ENCODE measurements around the gene INA. TPM values are rescaled to one million over a fixed set of nuclear protein-coding genes. Genes with fewer than 3 reads are reported as not detected.

Gene INA
- total and polyA plus RNA-seq, 2 donors from 2014 or later = 0.16 TPM; not detected in 1

- TF ChIP-seq, protein P1, sequence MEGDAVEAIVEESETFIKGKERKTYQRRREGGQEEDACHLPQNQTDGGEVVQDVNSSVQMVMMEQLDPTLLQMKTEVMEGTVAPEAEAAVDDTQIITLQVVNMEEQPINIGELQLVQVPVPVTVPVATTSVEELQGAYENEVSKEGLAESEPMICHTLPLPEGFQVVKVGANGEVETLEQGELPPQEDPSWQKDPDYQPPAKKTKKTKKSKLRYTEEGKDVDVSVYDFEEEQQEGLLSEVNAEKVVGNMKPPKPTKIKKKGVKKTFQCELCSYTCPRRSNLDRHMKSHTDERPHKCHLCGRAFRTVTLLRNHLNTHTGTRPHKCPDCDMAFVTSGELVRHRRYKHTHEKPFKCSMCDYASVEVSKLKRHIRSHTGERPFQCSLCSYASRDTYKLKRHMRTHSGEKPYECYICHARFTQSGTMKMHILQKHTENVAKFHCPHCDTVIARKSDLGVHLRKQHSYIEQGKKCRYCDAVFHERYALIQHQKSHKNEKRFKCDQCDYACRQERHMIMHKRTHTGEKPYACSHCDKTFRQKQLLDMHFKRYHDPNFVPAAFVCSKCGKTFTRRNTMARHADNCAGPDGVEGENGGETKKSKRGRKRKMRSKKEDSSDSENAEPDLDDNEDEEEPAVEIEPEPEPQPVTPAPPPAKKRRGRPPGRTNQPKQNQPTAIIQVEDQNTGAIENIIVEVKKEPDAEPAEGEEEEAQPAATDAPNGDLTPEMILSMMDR (IDR thresholded peaks at IDR 0.05; ENCODE audit: borderline replicate concordance, extremely low read depth, insufficient read depth) = no peak
- H3K4me1 ChIP-seq (ENCODE audit: control insufficient read depth in 2 of 3, insufficient read depth in 2 of 3, low read depth in 1 of 3, low read length in 3 of 3) = peaks cover 0 to 10% (median 4%) of the 10 kb centered on the region in 3 donors
- no peak for DNase-seq
- FAIRE-seq = no peak
- intact Hi-C loops (cut with DNase I) = no loop called here
- H3K9me3 ChIP-seq (ENCODE audit: control insufficient read depth in 2 of 3, insufficient read depth in 1 of 3, low read length in 3 of 3) = no peaks in the 10 kb centered on the region
- no peaks in the 10 kb centered on the region for H3K36me3 ChIP-seq (ENCODE audit: control insufficient read depth in 2 of 3, insufficient read depth in 3 of 3, low read length in 3 of 3)
- H3K27me3 ChIP-seq (ENCODE audit: control insufficient read depth, insufficient read depth, low read length) = no peaks in the 10 kb centered on the region
- no peak overlapping the region for H3K4me3 ChIP-seq (ENCODE audit: low read length in 3 of 3)
- H3K27ac ChIP-seq (ENCODE audit: low read depth in 2 of 2, low read length in 2 of 2) = no peak overlapping the region
- H3K9ac ChIP-seq (ENCODE audit: low read length in 3 of 3) = no peak overlapping the region
Measured at GRCh38 chr10:103232131-103232673, 44.7 kb upstream of the INA start.

DNA sequence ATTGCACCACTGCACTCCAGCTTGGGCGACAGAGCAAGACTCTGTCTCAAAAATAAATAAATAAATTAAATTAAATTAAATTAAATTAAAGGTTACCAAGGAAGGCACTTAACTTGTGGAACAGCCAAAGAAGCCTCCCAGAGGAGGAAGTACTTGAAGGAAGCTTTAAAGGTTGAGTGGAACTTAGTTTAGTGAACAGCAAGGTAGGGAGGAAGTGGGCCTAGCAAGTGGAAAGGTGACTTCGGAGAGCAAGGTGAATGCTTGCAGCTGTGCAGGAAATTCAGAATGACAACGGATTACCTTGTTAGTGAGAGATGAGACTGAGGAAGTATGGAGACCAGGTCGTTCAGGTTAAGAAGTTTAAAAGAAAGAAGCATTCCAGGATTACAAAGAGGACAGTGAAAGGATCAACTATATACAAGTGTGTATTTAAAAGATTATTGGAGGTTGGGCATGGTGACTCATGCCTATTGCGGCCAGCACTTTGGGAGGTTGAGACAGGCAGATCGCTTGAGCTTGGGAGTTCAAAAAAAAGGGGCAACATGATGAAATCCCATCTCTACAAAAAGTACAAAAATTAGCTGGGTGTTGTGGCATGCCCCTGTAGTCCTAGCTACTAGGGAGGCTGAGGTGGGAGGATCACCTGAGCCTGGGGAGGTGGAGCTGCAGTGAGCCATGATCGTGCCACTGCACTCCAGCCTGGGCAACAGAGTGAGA lies 44.0 kb upstream of the INA start:
- intact Hi-C loops (cut with DNase I) = no loop called here
- H3K9me3 ChIP-seq (ENCODE audit: control insufficient read depth in 2 of 3, insufficient read depth in 1 of 3, low read length in 3 of 3) = no peaks in the 10 kb centered on the region
- TF ChIP-seq, protein P1 (IDR thresholded peaks at IDR 0.05; ENCODE audit: borderline replicate concordance, extremely low read depth, insufficient read depth) = no peak
- no peak overlapping the region for H3K9ac ChIP-seq (ENCODE audit: low read length in 3 of 3)
- DNase-seq = no peak
- no peaks in the 10 kb centered on the region for H3K27me3 ChIP-seq (ENCODE audit: control insufficient read depth, insufficient read depth, low read length)
- no peak for FAIRE-seq
- no peak overlapping the region for H3K27ac ChIP-seq (ENCODE audit: low read depth in 2 of 2, low read length in 2 of 2)
- no peak overlapping the region for H3K4me3 ChIP-seq (ENCODE audit: low read length in 3 of 3)
- no peaks in the 10 kb centered on the region for H3K36me3 ChIP-seq (ENCODE audit: control insufficient read depth in 2 of 3, insufficient read depth in 3 of 3, low read length in 3 of 3)
- H3K4me1 ChIP-seq (ENCODE audit: control insufficient read depth in 2 of 3, insufficient read depth in 2 of 3, low read depth in 1 of 3, low read length in 3 of 3) = peaks cover 0 to 10% (median 4%) of the 10 kb centered on the region in 3 donors

- Histone ChIP-seq H3K27me3 (ENCODE audit: control insufficient read depth, insufficient read depth, low read length) (no peaks in the 10 kb centered on the region), H3K36me3 (ENCODE audit: control insufficient read depth in 2 of 3, insufficient read depth in 3 of 3, low read length in 3 of 3) (no peaks in the 10 kb centered on the region), H3K4me3 (ENCODE audit: low read length in 3 of 3) (no peak overlapping the region), H3K4me1 (ENCODE audit: control insufficient read depth in 2 of 3, insufficient read depth in 2 of 3, low read depth in 1 of 3, low read length in 3 of 3) (peaks cover 0 to 13% (median 11%) of the 10 kb centered on the region in 3 donors), H3K9me3 (ENCODE audit: control insufficient read depth in 2 of 3, insufficient read depth in 1 of 3, low read length in 3 of 3) (no peaks in the 10 kb centered on the region), H3K27ac (ENCODE audit: low read depth in 2 of 2, low read length in 2 of 2) (no peak overlapping the region), H3K9ac (ENCODE audit: low read length in 3 of 3) (no peak overlapping the region)
- DNase-seq (no peak), FAIRE-seq (no peak)
- intact Hi-C loops (cut with DNase I) = no loop called here
- TF ChIP-seq, protein P1 (IDR thresholded peaks at IDR 0.05; ENCODE audit: borderline replicate concordance, extremely low read depth, insufficient read depth) = no peak
Measured at GRCh38 chr10:103235775-103236174, 41.2 kb upstream of the INA start.
